Bone marrow (tissue), 2 donors: ENCODE measurements around the gene MTRF1.

Source experiments
- DNase-seq, 2 donors: peaks; one replicate each; lab custom pipeline; 2025; lab: John Stamatoyannopoulos, UW

MTRF1 gene, protein sequence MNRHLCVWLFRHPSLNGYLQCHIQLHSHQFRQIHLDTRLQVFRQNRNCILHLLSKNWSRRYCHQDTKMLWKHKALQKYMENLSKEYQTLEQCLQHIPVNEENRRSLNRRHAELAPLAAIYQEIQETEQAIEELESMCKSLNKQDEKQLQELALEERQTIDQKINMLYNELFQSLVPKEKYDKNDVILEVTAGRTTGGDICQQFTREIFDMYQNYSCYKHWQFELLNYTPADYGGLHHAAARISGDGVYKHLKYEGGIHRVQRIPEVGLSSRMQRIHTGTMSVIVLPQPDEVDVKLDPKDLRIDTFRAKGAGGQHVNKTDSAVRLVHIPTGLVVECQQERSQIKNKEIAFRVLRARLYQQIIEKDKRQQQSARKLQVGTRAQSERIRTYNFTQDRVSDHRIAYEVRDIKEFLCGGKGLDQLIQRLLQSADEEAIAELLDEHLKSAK

DNA sequence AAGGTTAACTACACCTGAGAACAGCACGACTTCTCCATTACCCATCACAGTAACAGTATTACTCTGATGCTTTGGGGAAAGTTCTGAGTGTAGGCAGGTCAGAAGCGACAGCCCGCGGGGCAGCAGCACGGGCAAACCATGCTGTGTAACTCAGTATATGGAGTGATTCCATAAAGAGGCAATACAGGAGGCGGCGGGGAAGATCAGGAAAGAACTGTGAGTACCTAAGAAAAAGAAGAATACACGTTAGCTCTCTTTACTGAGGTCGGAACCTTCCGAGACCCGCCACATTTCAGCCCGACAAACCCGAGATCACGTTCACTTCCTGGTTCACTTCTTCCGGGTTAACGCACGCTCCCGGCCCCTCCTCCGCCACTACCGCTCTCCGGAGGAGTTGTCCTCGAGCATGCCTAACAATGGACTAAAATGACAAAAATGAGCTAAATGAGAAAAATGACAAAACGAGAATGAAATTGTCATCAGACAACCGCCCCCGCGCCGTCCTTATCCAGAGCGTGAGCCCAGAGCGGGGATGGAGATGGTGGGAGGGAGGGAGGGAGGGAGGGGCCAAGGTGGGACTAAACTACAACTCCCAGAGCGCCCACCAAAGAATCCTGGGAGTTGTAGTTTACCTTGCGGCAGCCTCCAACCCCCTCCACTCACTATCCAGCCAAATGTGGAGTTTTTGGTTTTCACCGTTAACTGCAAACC lies at the start of gene MTRF1:
TSS of gene MTRF1 (minus strand) at position 316 of the 711 bp plus-strand sequence. CDS start 2,669 bp downstream, outside the sequence.
- peak; percentile 61 to 71 for DNase-seq

DNA sequence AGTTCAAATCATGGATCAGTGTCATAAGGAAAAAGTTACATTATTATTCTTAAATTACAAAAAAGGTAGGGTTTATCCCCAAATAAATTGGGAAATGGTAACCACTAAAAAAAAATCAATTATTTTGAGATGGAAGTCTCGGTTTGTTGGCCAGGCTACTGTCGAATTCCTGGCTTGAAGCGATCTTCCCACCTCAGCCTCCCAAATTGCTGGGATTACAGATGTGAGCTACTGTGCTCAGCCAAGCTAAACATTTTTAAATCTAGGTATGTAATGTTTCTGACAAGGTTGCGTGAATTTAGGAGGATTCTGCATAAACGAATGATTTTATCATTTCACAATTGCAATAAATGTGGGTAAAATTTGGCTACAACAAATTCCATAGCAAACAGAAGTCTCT lies 49.7 kb upstream of the MTRF1 start:
- no peak for DNase-seq

DNA sequence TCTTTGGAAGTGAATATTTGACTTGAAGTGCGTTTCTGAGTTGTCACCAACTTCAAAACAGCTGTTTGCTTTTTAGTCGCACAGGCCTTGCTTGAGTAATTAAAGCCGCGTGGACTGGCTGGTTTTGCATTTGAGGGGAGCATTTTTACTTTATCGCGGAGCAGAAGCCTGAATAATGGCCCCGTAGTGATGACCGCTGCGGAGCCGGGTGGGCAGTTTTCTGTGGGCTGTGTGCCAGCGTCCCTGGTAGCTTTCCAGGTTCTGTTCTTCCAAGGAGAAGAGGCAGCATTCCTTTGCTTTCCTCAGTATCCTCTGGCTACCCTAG lies 48.8 kb upstream of the MTRF1 start:
- no peak for DNase-seq

DNA sequence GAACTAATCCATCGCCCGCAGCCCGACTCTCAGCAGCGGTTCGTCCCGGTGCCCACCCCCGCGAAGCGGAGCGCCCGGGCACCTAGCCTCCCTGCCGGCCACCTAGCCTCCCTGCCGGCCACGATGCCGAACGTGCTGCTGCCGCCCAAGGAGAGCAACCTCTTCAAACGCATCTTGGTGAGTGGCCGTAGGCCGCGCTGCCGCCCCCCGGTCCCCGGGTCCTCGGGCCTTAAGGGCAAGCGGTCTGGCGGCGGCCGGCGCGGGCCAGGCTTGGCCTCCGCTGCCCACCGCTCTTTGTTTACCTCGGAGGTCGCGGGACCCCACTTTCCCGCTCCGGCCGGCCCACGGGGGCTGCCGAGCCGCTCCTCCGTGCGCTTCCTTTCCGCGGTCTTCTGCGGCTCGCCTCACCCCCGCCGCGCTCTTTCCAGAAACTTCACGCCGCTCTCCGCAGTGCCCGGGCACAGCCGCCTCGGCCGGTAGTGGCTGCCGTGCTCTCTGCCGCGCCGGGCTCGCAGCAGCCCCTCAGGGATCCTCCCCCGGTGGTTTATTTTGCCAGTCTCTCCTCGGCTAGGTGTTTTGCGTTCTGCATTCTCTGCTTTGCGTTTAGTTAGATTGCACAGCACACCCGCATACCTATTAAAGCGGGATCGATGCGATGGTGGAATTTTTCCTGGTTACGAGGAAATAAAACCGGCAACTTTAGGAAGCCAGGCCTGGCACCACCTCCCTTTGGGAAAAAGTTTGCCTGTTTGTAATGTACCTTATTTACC lies 48.2 kb upstream of the MTRF1 start:
- peak in 1 of 2 donors; percentile 57 for DNase-seq

DNA sequence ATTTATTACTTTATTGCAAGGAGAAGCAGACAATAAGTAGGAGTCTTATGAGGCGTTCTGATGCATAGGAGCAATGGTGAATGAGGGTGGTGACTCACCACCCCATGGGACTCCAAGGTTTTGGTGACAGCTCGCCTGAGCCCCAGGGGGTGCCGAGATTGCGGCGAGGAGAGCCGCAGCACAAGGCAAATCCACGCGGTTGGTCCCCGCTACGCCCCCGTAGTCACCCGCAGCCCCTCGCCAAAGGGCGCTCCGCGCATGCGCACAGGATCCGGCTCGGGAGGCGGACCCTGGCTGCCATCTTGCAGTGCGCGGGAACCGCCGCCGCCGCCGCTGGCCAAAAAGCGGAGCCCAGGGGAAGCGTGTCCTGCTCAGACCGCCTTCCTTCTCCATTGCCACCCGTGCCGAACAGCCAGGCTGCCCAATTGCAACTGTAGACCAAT lies 47.6 kb upstream of the MTRF1 start, which contains the start of gene NAA16:
TSS of gene NAA16 (plus strand) at position 305 of the 443 bp plus-strand sequence. CDS start 262 bp downstream, outside the sequence.
- DNase-seq = peak; percentile 87 to 92

DNA sequence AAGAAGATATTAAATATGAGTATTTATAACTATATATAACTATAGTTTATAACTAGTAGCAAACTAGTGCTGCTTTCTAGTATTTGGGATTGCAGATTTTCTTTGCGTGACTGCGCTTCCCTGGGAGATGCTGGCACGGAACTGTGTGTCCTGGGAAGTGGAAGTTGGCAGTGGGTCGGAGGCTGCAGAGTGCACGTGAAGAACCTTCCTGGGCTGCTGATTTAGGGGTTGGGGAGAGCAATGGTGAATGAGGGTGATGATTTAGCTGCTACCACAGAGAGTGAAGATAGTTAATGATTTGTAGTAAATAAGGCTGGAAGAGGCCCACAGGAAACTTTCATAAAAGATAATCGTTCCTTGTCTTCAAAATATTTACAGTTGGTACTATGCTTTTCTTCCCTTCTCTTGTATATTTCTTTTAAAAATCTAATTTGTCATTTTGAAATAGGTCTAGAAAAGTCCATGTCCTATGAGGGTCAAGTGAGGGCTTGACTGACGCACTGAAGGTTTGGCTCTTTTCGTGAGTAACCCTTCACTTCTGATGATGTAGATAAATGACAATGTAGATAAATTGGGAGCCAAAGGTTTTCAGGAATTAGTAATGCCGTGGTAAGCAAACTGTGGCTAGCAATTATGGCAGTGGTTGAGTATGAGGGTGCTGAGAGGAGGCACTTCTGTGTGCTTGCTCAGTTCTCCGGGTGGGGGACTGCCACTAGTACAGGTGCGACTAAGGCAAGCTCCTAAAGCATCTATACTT lies 44.7 kb upstream of the MTRF1 start:
- no peak for DNase-seq

DNA sequence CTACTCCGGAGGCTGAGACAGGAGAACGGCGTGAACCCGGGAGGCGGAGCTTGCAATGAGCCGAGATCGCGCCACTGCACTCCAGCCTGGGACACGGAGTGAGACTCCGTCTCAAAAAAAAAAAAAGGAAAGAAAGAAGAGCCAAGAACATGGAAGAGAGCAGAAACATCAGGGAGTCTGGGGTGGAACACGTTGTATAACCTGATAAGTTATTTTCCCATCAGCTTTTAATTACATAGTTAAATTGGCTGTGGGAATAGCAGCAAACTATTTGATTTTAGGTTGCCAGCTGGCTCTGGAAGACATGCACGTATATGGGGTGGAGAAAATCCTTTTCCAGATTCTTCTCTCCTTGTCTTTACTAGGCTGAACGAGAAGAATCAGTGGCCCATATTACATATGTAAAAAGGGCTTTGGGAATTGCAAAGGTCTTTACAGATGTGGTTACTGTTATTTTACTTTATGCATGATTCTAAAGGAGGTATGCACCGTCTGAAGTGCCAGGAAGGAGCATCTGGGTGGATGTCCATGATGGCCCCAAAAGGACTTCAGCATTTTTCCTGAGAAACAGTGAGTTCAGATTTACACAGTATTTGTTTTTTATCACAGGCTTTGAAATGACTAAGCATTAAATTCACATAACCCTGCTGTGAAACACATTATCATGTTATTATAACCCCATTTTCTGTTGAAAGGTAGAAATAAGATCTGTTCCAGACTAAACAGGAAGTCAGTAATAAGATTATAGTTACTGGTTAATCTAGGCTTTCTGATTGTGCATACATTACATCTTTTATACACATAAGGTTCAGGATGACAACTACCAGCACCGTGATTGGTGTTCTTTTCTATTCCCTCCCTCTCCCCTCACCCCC lies 43.1 kb upstream of the MTRF1 start:
- no peak for DNase-seq

DNA sequence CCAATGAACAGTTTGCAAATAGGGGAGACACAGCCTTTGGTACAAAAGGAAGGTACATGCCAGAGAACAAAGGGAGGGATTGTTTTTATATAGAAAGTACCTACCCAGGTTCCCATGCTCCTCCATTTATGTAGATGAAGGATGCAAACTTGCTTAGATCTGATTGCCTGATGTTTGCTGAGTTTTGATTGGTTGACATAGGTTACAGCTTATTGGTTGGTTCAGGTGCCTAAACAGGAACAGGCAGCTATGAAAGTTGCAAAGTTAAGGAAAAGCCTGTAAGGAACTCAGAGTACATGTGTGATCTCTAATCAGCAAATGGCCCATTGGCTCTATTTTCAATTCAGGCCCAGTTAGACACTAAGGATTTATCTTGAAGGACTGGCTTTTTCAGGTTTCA lies 41.2 kb upstream of the MTRF1 start:
- no peak for DNase-seq

DNA sequence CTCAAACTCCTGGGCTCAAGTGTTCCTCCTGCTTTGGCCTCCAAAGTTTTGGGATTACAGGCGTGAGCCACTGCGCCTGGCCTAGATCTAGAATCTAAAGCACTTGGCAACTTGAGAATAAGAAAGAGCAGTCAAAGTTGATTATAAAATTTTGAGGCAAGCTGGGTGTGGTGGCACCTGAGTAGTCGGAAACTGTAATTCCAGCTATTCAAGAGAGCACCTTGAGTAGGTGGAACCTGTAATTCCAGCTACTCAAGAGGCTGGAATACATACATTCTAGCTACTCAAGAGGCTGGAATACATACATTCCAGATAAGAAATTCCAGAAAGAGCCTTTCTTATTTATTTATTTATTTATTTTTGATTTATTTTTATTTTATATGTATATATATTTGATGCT lies 39.4 kb upstream of the MTRF1 start:
- no peak for DNase-seq

DNA sequence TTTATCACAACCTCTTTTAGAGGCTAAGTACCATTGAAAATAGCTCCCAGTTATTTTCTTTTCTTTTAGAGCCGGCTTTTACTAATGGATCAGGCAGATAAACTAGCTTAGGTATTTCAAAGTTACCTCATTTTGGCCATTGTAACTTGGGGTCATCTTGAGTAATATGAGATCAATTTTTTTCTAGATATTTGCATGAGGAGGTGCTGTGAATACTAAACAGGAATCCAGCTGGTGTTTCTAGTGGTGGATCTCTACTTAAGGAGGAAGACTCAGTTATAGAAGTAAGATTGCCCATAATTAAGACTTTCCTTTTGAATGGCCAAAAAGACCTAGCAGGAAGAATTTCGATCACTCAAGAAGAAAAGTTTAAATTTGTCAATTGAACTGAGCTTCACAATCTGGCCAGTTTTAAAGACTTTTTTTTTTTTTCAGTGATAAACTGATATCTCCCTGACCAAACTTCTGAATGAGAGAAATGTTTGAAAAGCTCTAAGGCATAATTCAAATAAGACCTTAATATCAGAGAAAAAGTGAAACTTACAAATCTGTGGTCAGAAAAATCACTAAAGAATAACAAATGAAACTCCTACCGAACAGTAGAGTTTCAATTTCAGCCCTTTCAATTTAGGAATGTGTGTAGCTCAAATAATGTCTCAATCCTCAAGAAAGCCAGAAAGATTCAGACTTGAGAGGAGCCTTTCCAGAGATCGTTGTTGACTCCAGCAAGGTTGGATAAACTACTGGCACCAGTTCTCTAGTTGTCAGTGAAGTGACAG lies 36.1 kb upstream of the MTRF1 start:
- no peak for DNase-seq

DNA sequence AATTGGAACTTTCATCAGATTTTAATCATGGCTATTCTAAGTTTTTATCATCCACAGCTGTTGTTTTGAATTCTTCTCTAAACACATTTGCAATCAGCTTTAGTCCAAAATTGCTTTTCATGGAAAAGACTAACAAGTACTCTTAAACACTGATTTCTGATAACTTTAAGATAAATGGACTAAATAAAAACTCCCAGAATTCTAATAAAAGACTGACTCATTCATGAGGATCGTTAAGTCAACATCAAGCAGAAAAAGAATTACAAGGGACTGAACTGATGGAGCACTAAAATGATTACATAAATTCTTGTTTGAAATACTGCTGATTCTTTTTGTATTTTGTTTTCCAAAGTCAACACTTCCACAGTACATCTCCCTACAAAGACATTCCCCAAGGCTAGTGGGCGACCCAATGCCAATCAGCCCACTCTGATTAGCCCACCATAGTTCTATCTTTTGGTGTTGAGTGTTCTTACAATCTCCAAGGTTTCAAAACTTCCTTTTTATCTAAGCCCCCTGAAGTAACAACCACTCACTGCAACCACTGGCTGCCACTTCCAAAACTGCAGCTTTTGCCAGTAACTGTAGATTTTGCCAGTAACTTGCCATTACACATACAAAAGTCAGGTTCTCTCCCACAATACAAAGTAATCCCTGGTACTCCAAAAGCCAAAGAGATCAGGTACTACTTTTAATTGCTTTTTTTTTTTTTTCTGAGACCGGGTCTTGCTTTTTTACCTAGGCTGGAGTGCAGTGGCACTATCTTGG lies 33.7 kb upstream of the MTRF1 start:
- no peak for DNase-seq

DNA sequence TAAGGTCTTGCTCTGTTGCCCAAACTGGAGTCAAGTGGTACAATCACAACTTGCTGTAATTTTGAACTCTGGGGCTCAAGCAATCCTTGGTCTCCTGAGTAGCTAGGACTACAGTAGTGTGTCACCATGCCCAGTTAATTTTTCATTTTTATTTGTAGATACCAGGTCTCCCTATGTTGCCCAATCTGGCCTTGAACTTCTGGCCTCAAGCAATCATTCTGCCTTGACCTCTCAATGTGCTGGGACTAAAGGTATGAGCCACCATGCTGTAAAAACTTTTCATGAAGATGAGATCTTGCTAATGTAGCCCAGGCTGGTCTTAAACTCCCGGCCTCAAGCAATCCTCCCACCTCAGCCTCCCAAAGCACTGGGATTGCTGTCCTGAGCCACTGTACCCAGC lies 32.6 kb upstream of the MTRF1 start:
- no peak for DNase-seq

DNA sequence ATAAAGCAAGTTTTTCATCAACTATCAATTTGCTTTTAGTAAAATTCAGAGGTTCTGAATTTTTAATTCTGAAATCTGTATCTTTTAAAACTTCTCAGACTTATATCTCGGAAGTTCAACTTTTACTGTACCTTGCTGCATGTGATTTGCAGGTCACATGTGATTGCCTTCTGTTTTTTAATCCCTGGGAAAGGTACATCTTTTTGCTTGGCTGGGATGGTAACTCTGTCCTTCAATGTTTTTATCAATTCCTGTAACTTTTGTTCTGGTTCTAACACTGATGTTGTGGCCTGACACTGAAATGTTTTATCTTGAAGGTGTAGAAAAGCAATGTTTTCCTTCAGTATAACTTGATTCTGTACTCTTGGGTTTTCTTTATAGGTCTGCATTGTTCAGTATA lies 31.5 kb upstream of the MTRF1 start:
- DNase-seq = no peak

DNA sequence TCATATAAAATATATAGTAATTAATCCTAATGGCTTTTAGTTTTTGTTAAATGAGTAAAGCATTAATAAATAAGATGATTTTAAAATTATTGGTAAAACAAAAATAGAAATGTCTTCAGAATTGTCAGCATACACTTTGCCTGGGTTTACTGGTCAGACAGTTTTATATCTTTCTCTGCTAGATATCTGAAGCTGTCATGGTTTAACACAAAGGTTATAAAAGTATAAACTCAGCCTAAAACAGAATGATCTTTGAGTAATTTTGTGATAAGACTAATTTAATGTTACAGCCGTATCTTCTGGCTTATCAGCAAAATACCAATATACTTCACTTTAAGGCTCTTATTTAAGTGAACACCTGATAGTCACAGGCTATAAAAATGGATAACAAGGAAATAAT lies 29.9 kb upstream of the MTRF1 start:
- DNase-seq = no peak

DNA sequence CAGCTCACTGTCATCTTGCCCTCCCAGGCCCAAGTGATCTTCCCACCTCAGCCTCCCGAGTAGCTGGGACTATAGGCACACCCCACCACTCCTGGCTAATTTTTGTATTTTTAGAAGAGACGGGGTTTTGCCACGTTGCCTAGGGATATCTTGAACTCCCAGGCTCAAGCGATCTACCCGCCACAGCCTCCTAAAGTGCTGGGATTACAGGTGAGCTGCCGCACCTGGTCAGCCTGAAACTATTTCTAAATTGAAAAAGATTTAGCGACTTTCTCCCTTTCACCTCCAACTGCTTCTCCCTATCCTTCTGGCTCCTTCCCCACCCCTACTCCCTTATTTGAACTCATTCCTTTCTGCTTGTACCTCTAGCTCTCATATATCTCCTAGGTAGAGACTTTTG lies 27.9 kb upstream of the MTRF1 start:
- no peak for DNase-seq

DNA sequence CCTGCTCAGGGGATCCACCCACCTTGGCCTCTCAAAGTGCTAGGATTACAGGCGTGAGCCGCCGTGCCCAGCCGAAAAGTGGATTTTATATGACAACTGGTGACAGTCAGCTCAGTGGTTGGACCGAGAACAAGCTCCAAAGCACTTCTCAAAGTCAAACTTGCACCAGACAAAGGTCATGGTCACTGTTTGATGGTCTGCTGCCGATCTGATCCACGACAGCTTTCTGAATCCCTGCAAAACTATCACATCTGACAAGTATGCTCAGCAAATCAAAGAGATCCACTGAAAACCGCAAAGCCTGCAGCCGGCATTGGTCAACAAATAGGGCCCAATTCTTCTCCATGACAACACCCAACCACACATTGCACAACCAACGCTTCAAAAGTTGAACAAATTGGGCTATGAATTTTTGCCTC lies 26.1 kb upstream of the MTRF1 start:
- DNase-seq = no peak

DNA sequence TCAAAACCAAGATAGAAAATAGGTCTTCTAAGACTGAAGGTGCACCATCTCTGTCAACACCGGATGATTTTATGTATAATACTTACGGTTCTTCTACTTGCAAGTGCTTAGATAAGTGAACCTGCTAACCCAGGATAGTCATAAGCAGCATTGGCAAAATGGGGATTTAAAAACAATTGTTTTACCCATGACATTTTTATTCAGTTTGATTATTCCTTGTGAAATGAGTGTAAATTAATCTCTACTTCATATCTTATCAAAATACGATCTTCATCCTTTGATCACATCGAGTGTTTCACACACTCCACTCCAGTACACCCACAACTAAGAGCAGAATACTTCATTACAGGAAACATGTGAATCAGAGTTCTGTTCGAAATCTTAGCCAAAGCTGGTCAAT lies 23.0 kb upstream of the MTRF1 start:
- DNase-seq = no peak

DNA sequence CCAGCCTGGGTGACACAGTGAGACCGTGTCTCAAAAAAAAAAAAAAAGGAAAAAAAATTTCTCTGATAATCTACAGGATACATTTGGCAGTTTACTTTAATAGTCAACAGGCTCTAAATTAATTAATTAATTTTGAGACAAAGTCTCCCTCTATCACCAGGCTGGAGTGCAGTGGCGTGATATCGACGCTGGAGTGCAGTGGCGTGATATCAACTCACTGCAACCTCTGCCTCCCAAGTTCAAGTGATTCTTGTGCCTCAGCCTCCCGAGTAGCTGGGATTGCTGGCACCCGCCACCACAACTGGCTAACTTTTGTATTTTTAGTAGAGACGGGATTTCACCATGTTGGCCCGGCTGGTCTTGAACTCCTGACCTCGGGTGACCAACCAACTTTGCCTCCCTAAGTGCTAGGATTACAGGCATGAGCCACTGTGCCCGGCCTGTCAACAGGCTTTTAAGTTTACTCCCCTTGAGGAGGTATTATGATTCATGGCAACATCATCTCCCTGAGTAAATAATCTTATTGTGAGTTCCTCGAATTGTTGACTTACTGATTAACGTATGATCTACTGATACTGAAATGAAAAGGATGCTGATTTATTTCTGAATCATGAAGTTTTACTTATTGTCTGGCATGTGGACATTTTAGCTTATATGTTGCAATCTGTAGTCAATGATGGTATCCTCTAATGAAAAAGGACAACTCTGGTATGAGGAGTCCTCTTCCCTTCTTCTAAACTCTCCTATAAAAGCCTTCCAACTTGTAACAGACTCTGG lies 21.3 kb upstream of the MTRF1 start:
- DNase-seq = no peak
